Endodermal cell (in vitro differentiated cells): Measurements from ENCODE around the gene EVA1C. TPM values are rescaled to one million over a fixed set of nuclear protein-coding genes. Genes with fewer than 3 reads are reported as not detected.
"Not testable (repeated sequence)": the region's sequence is repeated elsewhere in the genome, so short reads cannot be mapped to it uniquely, and the experiment has no call there.

ENCODE experiments used
- DNase-seq: peaks from one replicate; pipeline ENCODE4 v3.0.0-alpha.2; 2017
- H3K27ac ChIP-seq: 2 replicates; pipeline ENCODE4 v1.5.1; 2013; ENCODE audit warnings: mild to moderate bottlenecking, low read depth, low read length, moderate library complexity
- H3K27me3 ChIP-seq: 2 replicates; pipeline ENCODE4 v1.6.1; 2013; ENCODE audit warnings: mild to moderate bottlenecking, low read length, moderate library complexity; ENCODE audit not compliant: insufficient read depth, control insufficient read depth, poor library complexity, severe bottlenecking
- H3K36me3 ChIP-seq: 2 replicates; pipeline ENCODE4 v1.7.0; 2013; ENCODE audit warnings: mild to moderate bottlenecking, low read length, moderate library complexity; ENCODE audit not compliant: control insufficient read depth, insufficient read depth
- H3K4me1 ChIP-seq: one replicate; pipeline ENCODE4 v1.7.0; 2013; ENCODE audit warnings: low read length; ENCODE audit not compliant: control insufficient read depth, insufficient read depth
- H3K4me3 ChIP-seq: 2 replicates; pipeline ENCODE4 v1.5.1; 2013; ENCODE audit warnings: mild to moderate bottlenecking, low read length, moderate library complexity
- H3K9ac ChIP-seq: 2 replicates; pipeline ENCODE4 v1.6.1; 2013; ENCODE audit warnings: mild to moderate bottlenecking, low read length, moderate library complexity; ENCODE audit not compliant: poor library complexity, severe bottlenecking; ENCODE audit errors: extremely low read depth
- H3K9me3 ChIP-seq: 2 replicates; pipeline ENCODE4 v1.6.1; 2013; ENCODE audit warnings: mild to moderate bottlenecking, low read length, moderate library complexity; ENCODE audit not compliant: control insufficient read depth
- H3K27ac Mint-ChIP-seq: 2 replicates; pipeline ENCODE4 v1.8.0; 2020; ENCODE audit warnings: mixed read lengths
- H3K27me3 Mint-ChIP-seq: 2 replicates; pipeline ENCODE4 v1.8.0; 2021; ENCODE audit warnings: mild to moderate bottlenecking, mixed read lengths; ENCODE audit not compliant: insufficient read depth
- H3K36me3 Mint-ChIP-seq: 2 replicates; pipeline ENCODE4 v1.8.0; 2020; ENCODE audit warnings: low read depth, mixed read lengths
- H3K4me1 Mint-ChIP-seq: 2 replicates; pipeline ENCODE4 v1.8.0; 2020; ENCODE audit warnings: mixed read lengths
- H3K4me3 Mint-ChIP-seq: 2 replicates; pipeline ENCODE4 v1.8.0; 2020; ENCODE audit warnings: mild to moderate bottlenecking, moderate library complexity, mixed read lengths
- H3K9me3 Mint-ChIP-seq: 2 replicates; pipeline ENCODE4 v1.8.0; 2020; ENCODE audit warnings: mild to moderate bottlenecking, mixed read lengths
- CTCF ChIP-seq: fragments of 200-600 bp; sonication (generic); conservative IDR thresholded peaks from 2 replicates; pipeline ENCODE4 v1.5.0; 2021; ENCODE audit warnings: antibody characterized with exemption, mild to moderate bottlenecking
- WGBS, 2 experiments: methylation state at CpG; one replicate each; pipeline versions ENCODE4 v1.1.5 to v1.1.7; 2013; ENCODE audit warnings: missing lambda C conversion rate in 2 of 2, mixed read lengths in 1 of 2; ENCODE audit not compliant: insufficient coverage in 1 of 2, insufficient read length in 1 of 2; 5-methylcytosine and 5-hydroxymethylcytosine counted together
- total RNA-seq, 2 donors: library from RNA; stranded (reverse); fragmentation: NEBNext Ultra II Directional in 1 of 2; extraction: Animal tissue kit (Norgen Biotek cat#: 25700) in 1 of 2; gene quantifications; 2 replicates in 1 of 2; 3 replicates in 1 of 2; pipeline ENCODE4 v1.2.1, GENCODE V29; 2021

EVA1C gene
- total RNA-seq, 2 donors from 2014 or later, result 0.68 TPM; not detected in 1

GRCh38 chr21:32388306-32388705 lies 24.2 kb upstream of the EVA1C start:
- Mint-ChIP-seq H3K4me1 (peaks cover 19% of the 10 kb centered on the region), H3K4me3 (no peak overlapping the region), H3K27me3 (peaks cover 5% of the 10 kb centered on the region), H3K27ac (no peak overlapping the region), H3K36me3 (peaks cover 26% of the 10 kb centered on the region), H3K9me3 (peaks cover 5% of the 10 kb centered on the region)
- Histone ChIP-seq H3K4me3 (no peak overlapping the region), H3K9me3 (peaks cover 3% of the 10 kb centered on the region), H3K27me3 (no peaks in the 10 kb centered on the region), H3K27ac (no peak overlapping the region), H3K36me3 (peaks cover 17% of the 10 kb centered on the region), H3K4me1 (no peaks in the 10 kb centered on the region), H3K9ac (no peak overlapping the region)
- no peak for TF ChIP-seq CTCF
- WGBS, 2 experiments, result 89 to 91% methylated on average over 7 to 9 of the region's 9 CpGs
- peak; percentile 55 for DNase-seq

- H3K36me3 ChIP-seq, result peaks cover 5% of the 10 kb centered on the region
- H3K27ac ChIP-seq, result no peak overlapping the region
- 89 to 100% methylated on average over 3 to 5 of the region's 5 CpGs for WGBS, 2 experiments
- peaks cover 10% of the 10 kb centered on the region for H3K27me3 ChIP-seq
- Mint-ChIP-seq H3K4me3 (no peak overlapping the region), H3K4me1 (peaks cover 19% of the 10 kb centered on the region), H3K27me3 (peaks cover 17% of the 10 kb centered on the region), H3K9me3 (peaks cover 14% of the 10 kb centered on the region), H3K36me3 (peaks cover 17% of the 10 kb centered on the region), H3K27ac (no peak overlapping the region)
- H3K9me3 ChIP-seq, result peaks cover 7% of the 10 kb centered on the region
- H3K4me1 ChIP-seq, result no peaks in the 10 kb centered on the region
- H3K9ac ChIP-seq, result no peak overlapping the region
- DNase-seq, result no peak
- H3K4me3 ChIP-seq, result no peak overlapping the region
- TF ChIP-seq CTCF, result no peak
These were observed 23.0 kb upstream of the EVA1C start for GRCh38 chr21:32389337-32390015.

- not testable (repeated sequence) for H3K4me3 ChIP-seq, H3K9ac ChIP-seq, H3K36me3 ChIP-seq, DNase-seq, H3K27ac ChIP-seq, H3K36me3 Mint-ChIP-seq, H3K27ac Mint-ChIP-seq, H3K4me3 Mint-ChIP-seq, H3K4me1 ChIP-seq, H3K9me3 ChIP-seq
- Mint-ChIP-seq H3K4me1 (peaks cover 19% of the 10 kb centered on the region), H3K27me3 (peaks cover 29% of the 10 kb centered on the region), H3K9me3 (peaks cover 14% of the 10 kb centered on the region)
- whole genome bisulfite sequencing, 2 experiments, result 97 to 98% methylated on average over 5 of the region's 11 CpGs
- peaks cover 22% of the 10 kb centered on the region for H3K27me3 ChIP-seq
These were observed 21.8 kb upstream of the EVA1C start for GRCh38 chr21:32390537-32391224.
